GM21825 (cell line): ENCODE data around the gene USH2A.

Experiments used
- ATAC-seq: cut with Tn5 transposase; IDR thresholded peaks from one replicate; pipeline ENCODE4 v1.9.1; 2021; ENCODE audit warnings: mild to moderate bottlenecking, moderate library complexity; ENCODE audit not compliant: unreplicated experiment

Gene USH2A

GRCh38 chr1:215819114-215819513 is 604.1 kb downstream of the USH2A start:
- ATAC-seq, result no peak

GRCh38 chr1:215807911-215808436 is 615.3 kb downstream of the USH2A start:
- no peak for ATAC-seq

GRCh38 chr1:215807218-215807617 is 616.0 kb downstream of the USH2A start:
- no peak for ATAC-seq

- ATAC-seq, result no peak
Measured at GRCh38 chr1:215797859-215798258, 625.4 kb downstream of the USH2A start.

- ATAC-seq, result no peak
Measured at GRCh38 chr1:215794156-215794555, 629.1 kb downstream of the USH2A start.

GRCh38 chr1:215793180-215793579 is 630.1 kb downstream of the USH2A start:
- ATAC-seq, result no peak

- ATAC-seq, result no peak
Measured at GRCh38 chr1:215792446-215792845, 630.8 kb downstream of the USH2A start.

GRCh38 chr1:215789981-215790380 is 633.3 kb downstream of the USH2A start:
- ATAC-seq, result no peak

- no peak for ATAC-seq
Measured at GRCh38 chr1:215786997-215787396, 636.3 kb downstream of the USH2A start.

GRCh38 chr1:215780641-215781040 is 642.6 kb downstream of the USH2A start:
- ATAC-seq, result no peak

- ATAC-seq, result no peak
Measured at GRCh38 chr1:215780139-215780538, 643.1 kb downstream of the USH2A start.

GRCh38 chr1:215779729-215780128 is 643.5 kb downstream of the USH2A start:
- ATAC-seq, result no peak

GRCh38 chr1:215777370-215777925 is 645.8 kb downstream of the USH2A start:
- no peak for ATAC-seq

- no peak for ATAC-seq
Measured at GRCh38 chr1:215776336-215776735, 646.9 kb downstream of the USH2A start.

- no peak for ATAC-seq
Measured at GRCh38 chr1:215772151-215772550, 651.1 kb downstream of the USH2A start.

- no peak for ATAC-seq
Measured at GRCh38 chr1:215768303-215768702, 654.9 kb downstream of the USH2A start.

- no peak for ATAC-seq
Measured at GRCh38 chr1:215767761-215768160, 655.5 kb downstream of the USH2A start.

GRCh38 chr1:215766521-215766920 is 656.7 kb downstream of the USH2A start:
- no peak for ATAC-seq

- ATAC-seq, result no peak
Measured at GRCh38 chr1:215765833-215766232, 657.4 kb downstream of the USH2A start.

GRCh38 chr1:215761446-215761845 is 661.8 kb downstream of the USH2A start:
- ATAC-seq, result no peak

- ATAC-seq, result no peak
Measured at GRCh38 chr1:215754112-215754511, 669.1 kb downstream of the USH2A start.

- ATAC-seq, result no peak
Measured at GRCh38 chr1:215749414-215749813, 673.8 kb downstream of the USH2A start.

- no peak for ATAC-seq
Measured at GRCh38 chr1:215748431-215748830, 674.8 kb downstream of the USH2A start.
